GM18858 (cell line): ENCODE results near the gene TBC1D16.

Source experiments
- ATAC-seq: cut with Tn5 transposase; IDR thresholded peaks from one replicate; pipeline ENCODE4 v1.9.1; 2021; ENCODE audit not compliant: unreplicated experiment

TBC1D16 gene, protein sequence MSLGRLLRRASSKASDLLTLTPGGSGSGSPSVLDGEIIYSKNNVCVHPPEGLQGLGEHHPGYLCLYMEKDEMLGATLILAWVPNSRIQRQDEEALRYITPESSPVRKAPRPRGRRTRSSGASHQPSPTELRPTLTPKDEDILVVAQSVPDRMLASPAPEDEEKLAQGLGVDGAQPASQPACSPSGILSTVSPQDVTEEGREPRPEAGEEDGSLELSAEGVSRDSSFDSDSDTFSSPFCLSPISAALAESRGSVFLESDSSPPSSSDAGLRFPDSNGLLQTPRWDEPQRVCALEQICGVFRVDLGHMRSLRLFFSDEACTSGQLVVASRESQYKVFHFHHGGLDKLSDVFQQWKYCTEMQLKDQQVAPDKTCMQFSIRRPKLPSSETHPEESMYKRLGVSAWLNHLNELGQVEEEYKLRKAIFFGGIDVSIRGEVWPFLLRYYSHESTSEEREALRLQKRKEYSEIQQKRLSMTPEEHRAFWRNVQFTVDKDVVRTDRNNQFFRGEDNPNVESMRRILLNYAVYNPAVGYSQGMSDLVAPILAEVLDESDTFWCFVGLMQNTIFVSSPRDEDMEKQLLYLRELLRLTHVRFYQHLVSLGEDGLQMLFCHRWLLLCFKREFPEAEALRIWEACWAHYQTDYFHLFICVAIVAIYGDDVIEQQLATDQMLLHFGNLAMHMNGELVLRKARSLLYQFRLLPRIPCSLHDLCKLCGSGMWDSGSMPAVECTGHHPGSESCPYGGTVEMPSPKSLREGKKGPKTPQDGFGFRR

DNA sequence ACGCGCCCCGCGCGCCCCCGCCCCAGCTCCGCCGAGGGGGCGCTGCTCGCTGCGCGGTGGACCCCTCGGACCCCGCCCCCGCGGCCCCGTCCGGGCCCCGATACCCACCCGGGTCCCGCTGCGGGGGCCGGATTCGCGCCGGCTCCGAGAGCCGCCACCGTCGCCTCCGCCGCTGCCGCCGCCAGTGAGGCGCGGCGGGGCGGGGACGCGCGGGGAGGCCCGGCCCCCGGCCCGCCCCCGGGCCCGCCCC lies at the start of gene TBC1D16:
TBC1D16 (minus strand) TSS at position 186 of the 250 bp plus-strand sequence. CDS start 22,325 bp downstream, outside the sequence.
- ATAC-seq: no peak

DNA sequence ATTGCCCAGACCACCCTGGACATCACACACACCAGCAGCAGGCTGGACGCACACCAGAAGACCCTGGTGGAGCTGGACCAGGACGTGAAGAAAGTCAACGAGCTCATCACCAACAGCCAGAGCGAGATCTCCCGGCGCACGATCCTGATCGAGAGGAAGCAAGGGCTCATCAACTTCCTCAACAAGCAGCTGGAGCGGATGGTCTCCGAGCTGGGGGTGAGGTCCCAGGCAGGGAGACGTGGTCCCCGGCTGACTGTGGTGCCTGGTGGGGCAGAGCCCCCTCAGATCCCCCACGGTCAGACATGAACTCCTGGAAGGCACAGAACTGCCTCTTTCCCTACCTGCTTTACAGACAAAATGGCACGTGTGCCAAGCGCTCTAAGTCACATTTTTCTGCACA lies 49.1 kb upstream of the TBC1D16 start:
- no peak for ATAC-seq

DNA sequence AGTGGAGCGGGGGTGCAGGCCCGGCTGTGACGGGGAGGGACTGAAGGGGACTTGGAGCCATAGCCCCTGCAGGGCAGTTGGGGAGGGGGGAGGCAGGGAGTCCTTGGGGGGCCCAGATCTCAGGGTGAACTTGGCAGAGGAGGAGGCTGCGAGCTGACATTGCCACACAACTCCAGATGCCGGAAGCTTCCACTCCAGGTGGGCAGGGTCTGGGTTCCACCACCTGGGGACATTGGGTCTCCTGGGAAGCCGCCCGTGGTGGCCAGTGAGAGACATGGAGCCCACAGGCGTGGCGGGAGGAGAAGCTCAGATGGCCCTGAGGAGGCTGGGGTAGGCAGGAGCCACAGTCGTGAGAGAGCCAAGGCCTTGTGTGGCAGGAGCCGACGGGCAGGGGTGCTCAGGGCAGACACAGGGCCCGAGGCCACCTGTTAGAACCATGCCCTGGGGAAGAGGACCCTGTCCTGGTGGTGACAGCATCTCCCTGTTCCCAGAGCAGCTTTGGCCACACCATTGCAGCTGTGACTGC lies 47.5 kb upstream of the TBC1D16 start:
- no peak for ATAC-seq

DNA sequence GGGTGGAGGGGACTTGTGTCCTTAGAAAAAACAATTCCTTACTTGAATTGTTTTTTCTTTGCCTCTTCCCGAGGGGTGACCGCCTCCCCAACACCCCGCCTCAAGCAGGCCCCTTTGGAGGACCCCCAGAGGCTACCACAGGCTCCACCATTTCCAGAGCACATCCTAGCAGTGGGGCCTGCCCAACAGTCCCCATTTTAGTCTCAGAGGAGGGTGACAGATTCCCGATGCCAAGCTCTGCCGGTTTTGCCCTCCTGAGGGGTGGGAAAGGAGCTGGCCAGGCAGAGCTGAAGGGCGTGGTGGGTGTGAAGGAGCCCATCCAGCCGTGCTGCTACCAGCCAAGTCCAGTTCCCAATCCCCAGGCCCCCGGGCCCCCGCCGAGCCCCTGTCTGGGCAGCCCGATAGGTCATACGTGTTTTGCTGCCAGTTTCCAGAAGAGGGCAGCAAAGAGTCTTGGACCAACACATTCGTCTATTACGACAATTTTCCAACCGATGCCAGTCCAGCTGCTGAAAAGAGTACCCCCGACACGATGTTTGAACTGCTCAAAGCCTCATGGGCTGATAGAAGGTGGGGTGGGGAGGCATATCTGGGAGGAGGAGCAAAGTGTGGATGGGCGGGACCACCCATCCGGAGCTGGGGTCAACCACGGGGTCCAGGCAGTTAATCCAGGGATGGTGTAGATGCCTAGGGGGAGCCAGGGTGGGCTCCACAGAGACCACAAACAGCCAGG lies 46.9 kb upstream of the TBC1D16 start:
- no peak for ATAC-seq

DNA sequence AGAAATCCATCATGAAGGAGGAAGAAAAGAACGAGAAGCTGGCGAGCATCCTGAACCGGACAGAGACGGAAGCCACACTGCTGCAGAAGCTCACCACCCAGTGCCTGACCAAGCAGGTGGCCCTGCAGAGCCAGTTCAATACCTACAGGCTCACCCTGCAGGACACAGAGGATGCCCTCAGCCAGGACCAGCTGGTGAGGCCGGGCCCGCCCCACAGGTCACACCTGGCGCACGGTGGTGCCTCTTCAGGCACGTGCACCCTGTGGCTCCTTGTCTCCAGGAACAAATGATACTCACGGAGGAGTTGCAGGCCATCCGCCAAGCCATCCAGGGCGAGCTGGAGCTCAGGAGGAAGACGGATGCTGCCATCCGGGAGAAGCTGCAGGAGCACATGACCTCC lies 45.9 kb upstream of the TBC1D16 start:
- ATAC-seq: no peak

DNA sequence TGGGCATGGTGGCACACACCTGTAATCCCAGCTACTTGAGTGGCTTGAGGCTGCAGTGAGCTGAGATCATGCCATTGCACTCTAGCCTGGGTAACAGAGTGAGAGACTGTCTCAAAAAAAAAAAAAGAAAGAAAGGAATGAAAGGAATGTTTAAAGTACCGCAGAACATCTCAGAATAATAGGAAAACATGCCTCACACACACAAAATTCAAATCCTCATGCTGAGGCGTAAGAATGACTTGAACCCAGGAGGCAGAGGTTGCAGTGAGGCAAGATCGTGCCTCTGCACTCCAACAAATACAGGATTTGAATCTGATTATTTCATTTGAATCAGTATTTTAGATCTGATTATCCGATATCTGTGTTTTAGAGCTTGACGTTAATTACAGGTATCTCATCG lies 44.4 kb upstream of the TBC1D16 start:
- no peak for ATAC-seq

DNA sequence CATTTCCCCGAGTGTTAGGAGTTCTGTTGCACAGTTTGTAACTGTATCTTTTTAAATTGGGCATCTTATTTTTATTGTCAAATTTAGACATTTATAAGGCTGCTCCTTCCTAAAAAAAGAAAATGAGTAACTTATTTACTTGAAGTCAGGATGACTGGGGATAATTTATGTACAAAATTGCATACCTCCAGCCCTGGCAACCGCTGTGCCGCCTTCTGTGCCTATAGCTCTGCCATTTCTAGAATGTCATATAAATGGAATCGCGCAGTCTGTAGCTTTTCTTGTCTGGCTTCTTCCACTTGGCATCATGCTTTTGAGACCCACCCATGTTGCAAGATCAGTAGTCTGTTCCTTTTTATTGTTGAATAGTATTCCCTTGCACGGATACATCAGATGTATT lies 36.7 kb upstream of the TBC1D16 start:
- no peak for ATAC-seq

DNA sequence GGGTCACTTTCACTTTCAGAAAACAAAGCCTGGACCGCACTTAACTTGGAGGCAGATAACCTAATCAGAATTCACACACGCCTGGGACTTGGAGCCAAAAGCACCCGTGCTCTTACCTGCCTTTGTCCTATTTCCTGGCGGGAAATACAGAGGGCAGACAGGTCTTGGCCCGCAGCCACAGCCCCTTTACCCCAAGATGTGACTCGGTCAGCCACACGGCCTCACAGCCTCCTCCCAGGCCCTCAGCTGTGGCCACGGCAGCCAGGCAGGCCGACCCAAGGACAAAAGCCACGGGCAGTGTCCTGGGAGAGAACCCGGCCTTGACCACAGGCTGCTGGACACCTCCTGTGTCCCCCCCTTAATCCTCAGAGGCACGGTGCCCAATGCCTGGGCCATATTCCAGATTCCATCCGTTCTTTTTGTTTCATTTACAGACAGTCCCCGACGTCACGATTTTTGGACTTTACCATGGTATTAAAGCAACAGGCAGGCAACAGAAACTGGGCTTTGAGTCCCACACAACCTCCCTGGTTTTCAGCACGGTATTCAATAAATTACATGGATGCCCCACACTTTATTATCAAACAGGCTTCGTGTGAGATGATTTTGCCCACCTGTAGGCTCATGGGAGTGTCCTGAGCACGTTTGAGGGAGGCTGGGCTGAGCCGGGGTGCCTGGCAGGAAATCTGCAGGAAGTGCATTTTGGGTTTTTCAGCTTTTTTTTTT lies 35.6 kb upstream of the TBC1D16 start:
- ATAC-seq: no peak

DNA sequence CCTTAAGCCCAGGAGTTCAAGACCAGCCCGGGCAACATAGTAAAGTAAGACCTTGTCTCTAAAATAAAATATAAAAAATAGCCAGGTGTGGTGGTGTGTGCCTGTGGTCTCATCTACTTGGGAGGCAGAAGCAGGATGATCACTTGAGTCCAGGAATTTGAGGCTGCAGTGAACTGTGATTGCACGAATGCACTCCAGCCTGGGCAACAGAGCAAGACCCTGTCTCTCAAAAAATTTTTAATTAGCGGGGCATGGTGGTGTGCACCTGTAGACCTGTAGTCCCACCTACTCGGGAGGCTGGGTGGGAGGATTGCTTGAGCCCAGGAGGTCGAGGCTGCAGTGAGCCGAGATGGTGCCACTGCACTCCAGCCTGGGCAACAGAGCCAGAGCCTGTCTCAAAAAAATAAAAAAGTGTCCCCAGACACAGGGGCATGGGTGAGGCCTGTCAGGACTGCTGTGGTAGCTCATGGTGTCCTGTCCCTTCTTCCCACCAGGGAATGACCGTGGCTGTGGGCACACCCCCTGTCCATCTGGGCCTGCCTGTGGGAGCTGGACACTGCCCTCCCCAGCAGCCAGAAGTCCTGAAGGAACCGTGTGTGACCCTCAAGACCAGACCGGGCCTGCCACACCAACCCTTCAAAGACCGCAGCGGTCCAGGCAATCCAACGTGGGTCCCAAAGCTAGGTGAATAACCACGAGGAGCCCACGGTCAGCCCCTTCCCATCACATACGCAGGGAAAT lies 34.9 kb upstream of the TBC1D16 start:
- ATAC-seq: no peak

DNA sequence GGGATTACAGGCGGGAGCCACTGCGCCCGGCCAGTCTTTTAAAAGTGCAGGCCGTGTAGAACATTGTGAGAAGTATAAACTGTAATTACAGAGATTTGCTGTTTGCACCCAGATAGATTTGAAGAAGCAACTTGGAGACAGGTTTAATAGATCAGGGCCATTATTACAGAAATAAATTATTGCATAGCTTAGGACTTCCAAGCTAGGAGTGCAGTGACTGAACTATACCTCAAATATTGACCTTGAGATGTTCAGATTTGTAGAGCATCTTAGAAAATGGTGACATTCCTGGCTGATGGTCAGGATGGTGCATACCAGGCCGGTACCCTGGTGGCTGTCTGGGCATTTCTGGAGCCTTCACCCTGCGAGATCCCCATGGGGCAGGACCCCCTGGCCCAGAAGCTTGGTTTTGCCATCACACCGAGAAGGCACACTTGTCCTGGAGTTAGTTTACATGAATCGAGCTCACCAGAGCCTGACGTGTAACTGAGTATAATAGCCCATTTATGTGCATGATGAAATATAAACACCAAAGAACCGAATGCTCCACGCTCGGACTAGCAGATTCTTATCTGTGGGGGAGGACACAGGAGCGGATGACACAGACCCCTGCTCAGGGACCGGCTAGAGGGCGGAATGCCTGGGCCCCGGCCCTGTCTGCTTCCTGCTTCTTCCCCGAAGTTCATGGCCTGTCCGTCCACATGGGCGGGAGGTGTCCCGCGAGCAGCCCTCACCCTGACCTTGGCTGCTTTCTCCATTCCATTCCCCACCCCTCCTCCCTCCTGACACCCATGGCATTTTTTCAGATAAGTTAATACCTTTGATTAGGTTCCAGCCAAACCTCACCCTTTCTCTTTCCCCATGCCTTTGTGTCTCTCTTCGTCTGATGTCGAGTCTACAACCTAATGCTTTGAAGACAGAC lies 32.9 kb upstream of the TBC1D16 start:
- no peak for ATAC-seq

DNA sequence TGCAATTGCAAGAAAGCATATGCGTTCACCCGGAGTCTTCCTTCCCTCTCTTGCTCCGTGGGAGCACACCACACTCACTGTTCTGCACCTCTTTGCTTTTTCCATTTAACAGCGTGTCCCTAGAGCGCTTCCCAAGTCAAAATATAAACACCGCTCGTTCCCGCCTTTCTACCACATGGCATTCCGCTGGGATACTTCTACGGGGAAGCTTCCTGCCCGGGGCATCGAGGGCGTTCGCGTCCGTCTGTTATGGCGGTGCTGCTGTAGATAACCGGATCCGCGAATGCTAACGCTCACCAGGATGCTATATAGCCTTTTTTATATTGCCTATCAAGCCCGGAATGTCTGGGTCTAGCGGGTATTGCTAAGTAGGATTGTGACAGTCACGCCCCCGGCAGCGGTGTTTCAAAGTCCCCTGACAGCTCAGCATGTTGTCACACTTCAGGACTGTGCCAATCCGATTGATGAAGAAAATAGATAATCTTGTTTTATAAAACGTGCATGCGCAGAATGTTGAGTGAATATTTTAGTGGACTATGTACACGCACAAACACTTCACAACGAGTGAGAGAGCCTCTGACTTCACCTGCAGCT lies 31.8 kb upstream of the TBC1D16 start:
- no peak for ATAC-seq

DNA sequence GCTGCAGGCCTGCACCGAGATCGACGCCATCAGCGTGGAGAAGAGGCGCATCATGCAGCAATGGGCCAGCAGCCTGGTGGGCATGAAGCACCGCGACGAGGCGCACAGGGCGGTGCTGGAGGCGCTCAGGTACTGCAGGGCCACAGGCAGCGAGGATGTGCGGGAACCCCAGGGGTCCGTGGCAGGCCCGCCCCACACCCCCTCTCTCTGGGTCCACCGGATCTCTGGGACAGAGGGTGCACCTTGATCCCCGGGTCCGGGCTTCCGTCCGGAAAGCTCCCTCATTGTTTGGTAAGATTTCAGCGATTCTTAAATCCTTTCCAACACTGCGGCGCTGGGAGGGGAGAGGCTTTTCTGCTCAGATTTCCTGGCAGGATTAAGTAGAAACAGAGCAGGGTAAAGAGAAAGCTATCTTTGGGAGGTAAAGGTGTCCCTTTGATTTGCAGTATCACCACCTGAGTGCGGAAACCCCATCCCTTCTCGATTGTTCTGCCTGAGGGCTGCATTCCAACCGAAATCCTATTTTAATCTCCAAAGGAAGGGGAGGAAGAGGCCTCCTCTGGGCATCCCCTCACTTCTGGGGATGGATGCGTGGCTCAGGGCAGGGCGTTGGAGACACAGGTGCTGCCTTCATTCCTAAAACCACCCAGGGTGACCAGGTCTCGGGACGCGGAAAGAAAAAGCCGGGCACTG lies 30.0 kb upstream of the TBC1D16 start:
- ATAC-seq: no peak

DNA sequence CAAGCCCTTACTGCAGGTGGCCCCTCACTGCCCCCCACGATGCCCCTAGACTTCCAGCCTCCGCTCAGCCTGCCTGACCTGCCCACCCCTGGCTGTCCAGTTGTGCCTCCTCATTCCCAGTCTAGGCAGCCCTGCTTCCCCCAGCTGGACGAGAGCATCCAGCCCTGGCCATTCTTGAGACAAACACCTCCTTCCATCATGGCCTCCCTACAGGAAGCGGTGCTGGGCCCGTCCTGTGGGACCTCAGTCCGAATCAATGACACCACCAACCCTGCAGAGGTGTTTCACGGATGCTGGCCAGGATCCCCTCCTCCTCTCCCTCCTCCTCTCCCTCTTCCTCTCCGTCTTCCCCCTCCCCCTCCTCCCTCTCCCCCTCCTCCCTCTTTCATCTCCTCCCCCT lies 29.0 kb upstream of the TBC1D16 start:
- ATAC-seq: no peak

DNA sequence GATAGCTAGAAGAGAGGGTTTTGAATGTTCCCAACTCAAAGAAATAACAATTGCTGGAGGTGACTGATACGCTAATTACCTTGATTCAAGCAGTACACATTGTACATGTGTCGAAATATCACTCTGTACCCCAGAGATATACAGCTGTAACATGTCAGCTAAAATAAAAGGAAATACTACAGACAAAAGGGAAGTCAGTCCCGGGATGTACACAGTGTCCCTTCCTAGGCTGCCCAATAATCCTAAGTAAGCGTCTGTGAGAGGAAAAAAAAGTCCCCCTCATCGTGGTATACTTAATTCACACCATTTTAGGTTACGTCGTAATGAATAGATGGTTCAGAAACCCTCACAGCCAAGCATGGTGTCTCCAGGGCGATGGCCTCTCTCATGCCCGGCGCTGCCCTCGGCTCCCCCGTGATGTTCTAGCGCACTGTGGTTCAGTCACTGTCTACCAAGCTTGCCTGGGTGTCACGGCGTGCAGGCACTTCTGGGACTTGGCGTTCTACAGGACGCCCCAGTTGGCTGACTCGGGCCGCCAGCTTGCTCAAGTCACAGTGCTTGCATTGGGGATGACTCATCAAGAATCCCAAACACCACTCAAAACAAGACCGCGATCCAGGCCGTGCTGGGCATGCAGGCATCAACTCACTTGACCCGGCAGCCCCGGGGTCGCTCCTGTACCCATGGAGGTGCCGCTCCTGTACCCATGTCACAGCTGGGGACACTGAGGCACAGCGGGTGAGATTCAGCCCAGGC lies 28.3 kb upstream of the TBC1D16 start:
- no peak for ATAC-seq

DNA sequence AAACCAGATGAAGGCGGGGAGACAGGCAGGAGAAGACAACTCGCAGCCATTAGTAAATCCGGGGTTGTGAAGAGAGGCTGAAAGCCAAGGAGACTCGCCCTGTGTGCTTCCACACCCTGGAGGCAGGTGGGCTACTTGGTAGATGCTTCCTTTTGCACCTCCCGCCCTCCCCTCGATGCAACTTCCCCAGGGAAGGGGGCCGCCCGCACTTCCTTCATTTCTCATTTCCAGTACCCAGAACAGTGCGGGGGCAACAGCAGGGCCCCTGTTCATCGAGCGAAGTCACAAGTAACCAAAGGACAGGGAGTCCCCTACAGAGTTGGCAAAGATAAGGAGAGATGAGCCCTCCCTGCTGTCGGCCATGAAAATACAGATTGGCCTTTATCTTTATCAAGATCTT lies 25.7 kb upstream of the TBC1D16 start:
- ATAC-seq: no peak

DNA sequence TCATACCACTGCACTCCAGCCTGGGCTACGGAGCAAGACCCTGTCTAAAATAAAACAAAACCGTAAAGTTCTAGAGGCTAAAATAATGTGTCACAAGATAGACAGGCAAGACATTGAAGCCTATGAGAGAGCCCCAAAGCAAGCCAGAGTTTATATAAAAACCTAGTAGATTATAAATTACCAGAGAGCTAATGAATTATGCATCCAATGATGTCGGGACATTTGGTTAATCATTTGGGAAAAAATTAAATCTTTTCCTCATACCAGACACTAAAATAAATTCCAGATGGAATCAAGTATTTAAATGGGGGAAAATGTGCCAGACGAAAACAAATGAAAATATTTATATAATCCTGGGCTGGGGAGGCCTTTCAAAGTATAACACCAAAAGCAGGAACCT lies 25.0 kb upstream of the TBC1D16 start:
- ATAC-seq: no peak

DNA sequence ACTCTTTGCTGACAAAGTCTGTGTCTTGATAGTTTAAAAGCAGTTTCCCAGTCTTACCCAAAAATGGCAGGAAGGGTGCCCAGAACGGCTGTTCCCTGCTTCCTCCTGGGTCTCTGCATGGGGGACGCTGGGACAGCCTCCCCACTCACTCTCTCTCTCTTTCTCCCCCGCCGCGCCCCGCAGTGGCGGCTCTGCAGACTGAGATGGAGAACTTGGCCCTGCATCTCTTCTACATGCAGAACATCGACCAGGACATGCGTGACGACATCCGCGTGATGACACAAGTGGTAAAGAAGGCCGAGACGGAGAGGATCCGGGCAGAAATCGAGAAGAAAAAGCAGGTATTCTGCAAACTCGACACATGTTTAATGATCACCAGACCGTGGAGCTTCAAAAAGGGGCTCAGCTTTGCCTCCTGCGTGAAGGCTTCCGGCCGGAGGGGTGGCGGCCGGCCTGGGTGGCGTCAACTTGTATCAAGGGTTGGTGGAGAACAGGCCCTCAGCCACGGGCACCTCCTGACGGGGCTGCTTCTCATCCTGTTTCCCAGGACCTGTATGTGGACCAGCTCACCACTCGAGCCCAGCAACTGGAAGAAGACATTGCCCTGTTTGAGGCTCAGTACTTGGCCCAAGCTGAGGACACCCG lies 22.8 kb upstream of the TBC1D16 start:
- ATAC-seq: no peak
